Stomach (tissue), 4 donors: ENCODE results near the gene POLD4.

Experiments
- POLR2A ChIP-seq, 4 donors: fragments of 450-650 bp; IDR thresholded peaks; one replicate each; pipeline ENCODE4 v1.6.1; 2016; ENCODE audit warnings: antibody characterized with exemption in 4 of 4, control low read depth in 2 of 4, mild to moderate bottlenecking in 1 of 4, moderate library complexity in 1 of 4
- TF ChIP-seq, protein P1 (sequence below), 7 experiments: fragments of 450-650 bp in 4 of 7; fragments of 200-600 bp in 3 of 7; sonication (generic) in 3 of 7; IDR thresholded peaks; one replicate each; pipeline ENCODE4 v1.5.1; 2016 to 2019; ENCODE audit warnings: antibody characterized with exemption in 7 of 7, control low read depth in 2 of 7, mild to moderate bottlenecking in 1 of 7

DNA sequence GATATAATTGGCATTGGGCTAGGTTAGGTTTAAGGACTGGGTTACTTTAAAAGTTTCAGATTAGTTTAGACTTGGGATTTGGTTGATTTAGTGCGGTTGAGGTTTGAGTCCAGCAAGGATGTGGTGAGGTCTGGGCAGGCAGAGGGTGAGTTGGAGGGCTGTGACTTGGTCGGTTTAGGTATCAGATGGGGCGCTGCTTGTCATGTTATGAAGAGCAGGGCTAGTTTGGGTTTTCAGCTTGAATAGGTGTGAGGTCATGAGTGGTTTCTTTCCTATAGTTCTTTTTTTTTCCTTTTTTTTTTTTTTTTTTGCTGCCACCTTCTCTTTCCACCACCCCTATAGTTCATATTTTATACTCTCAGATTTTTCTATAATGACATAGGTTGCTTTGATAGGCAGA, 15.3 kb upstream of the POLD4 start:
- TF ChIP-seq, protein P1, sequence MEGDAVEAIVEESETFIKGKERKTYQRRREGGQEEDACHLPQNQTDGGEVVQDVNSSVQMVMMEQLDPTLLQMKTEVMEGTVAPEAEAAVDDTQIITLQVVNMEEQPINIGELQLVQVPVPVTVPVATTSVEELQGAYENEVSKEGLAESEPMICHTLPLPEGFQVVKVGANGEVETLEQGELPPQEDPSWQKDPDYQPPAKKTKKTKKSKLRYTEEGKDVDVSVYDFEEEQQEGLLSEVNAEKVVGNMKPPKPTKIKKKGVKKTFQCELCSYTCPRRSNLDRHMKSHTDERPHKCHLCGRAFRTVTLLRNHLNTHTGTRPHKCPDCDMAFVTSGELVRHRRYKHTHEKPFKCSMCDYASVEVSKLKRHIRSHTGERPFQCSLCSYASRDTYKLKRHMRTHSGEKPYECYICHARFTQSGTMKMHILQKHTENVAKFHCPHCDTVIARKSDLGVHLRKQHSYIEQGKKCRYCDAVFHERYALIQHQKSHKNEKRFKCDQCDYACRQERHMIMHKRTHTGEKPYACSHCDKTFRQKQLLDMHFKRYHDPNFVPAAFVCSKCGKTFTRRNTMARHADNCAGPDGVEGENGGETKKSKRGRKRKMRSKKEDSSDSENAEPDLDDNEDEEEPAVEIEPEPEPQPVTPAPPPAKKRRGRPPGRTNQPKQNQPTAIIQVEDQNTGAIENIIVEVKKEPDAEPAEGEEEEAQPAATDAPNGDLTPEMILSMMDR (IDR thresholded peaks at IDR 0.05), result no peak
- no peak for TF ChIP-seq POLR2A (IDR thresholded peaks at IDR 0.05)
